ENCODE measurements around the gene FMO5. TPM values are rescaled to one million over a fixed set of nuclear protein-coding genes. Genes with fewer than 3 reads are reported as not detected.

FMO5 gene
- polyA plus RNA-seq, 1 donor (not counting 4 experiments of a cell fraction or from before 2014, with no cell fraction given), result 0.31 TPM

GRCh38 chr1:147217141-147217540 lies 8.0 kb downstream of the FMO5 start:
- Histone ChIP-seq H3K36me3 (ENCODE audit: control insufficient read depth in 2 of 2, extremely low read depth in 1 of 2, insufficient read depth in 2 of 2, low read length in 2 of 2) (no peaks in the 10 kb centered on the region), H3K79me2 (ENCODE audit: control insufficient read depth, insufficient read depth, low read length) (no peaks in the 10 kb centered on the region), H3K4me3 (ENCODE audit: control insufficient read depth in 2 of 3, extremely low read depth in 1 of 3, insufficient read depth in 2 of 3, low read depth in 1 of 3, low read length in 3 of 3) (no peak overlapping the region), H3K4me2 (ENCODE audit: control insufficient read depth, extremely low read depth, insufficient read depth, low read depth, low read length) (no peak overlapping the region), H3K9me1 (ENCODE audit: control insufficient read depth, extremely low read depth, insufficient read depth, low read length) (no peaks in the 10 kb centered on the region), H3K27me3 (ENCODE audit: control insufficient read depth, extremely low read depth, insufficient read depth, low read length) (no peaks in the 10 kb centered on the region), H3K9me3 (ENCODE audit: control insufficient read depth, low read depth, low read length) (no peaks in the 10 kb centered on the region), H4K20me1 (ENCODE audit: control insufficient read depth, extremely low read depth, insufficient read depth, low read length) (no peaks in the 10 kb centered on the region), H3K4me1 (ENCODE audit: control insufficient read depth, extremely low read depth, insufficient read depth, low read length) (no peaks in the 10 kb centered on the region), H2AFZ (ENCODE audit: control insufficient read depth, low read length) (no peak overlapping the region), H3K9ac (ENCODE audit: control insufficient read depth, extremely low read depth, insufficient read depth, low read length) (no peak overlapping the region), H3K27ac (ENCODE audit: control insufficient read depth, insufficient read depth, low read length) (no peak overlapping the region)
- FAIRE-seq, result no peak
- TF ChIP-seq EZH2 (IDR thresholded peaks at IDR 0.05; ENCODE audit: low read length) (no peak), CTCF (optimal IDR thresholded peaks at IDR 0.05 in 1 of 3, IDR thresholded peaks at IDR 0.05 in 1 of 3, conservative IDR thresholded peaks at IDR 0.05 in 1 of 3; ENCODE audit: extremely low read depth in 1 of 3, insufficient read depth in 2 of 3, low read length in 3 of 3) (no peak)
- no peak for DNase-seq (ENCODE audit: low read depth, low spot score)
- dilution Hi-C loops (cut with MboI; ENCODE audit: extremely low pct_ligation_motif_present, low sequenced_read_pairs), result no loop called here

- no peak overlapping the region for H3K4me3 ChIP-seq (ENCODE audit: control insufficient read depth in 2 of 3, extremely low read depth in 1 of 3, insufficient read depth in 2 of 3, low read depth in 1 of 3, low read length in 3 of 3)
- H2AFZ ChIP-seq (ENCODE audit: control insufficient read depth, low read length), result no peak overlapping the region
- no peak overlapping the region for H3K27ac ChIP-seq (ENCODE audit: control insufficient read depth, insufficient read depth, low read length)
- dilution Hi-C loops (cut with MboI; ENCODE audit: extremely low pct_ligation_motif_present, low sequenced_read_pairs), result no loop called here
- no peaks in the 10 kb centered on the region for H4K20me1 ChIP-seq (ENCODE audit: control insufficient read depth, extremely low read depth, insufficient read depth, low read length)
- no peaks in the 10 kb centered on the region for H3K79me2 ChIP-seq (ENCODE audit: control insufficient read depth, insufficient read depth, low read length)
- FAIRE-seq (no peak), DNase-seq (ENCODE audit: low read depth, low spot score) (no peak)
- TF ChIP-seq CTCF (optimal IDR thresholded peaks at IDR 0.05 in 1 of 3, IDR thresholded peaks at IDR 0.05 in 1 of 3, conservative IDR thresholded peaks at IDR 0.05 in 1 of 3; ENCODE audit: extremely low read depth in 1 of 3, insufficient read depth in 2 of 3, low read length in 3 of 3), result no peak
- TF ChIP-seq EZH2 (IDR thresholded peaks at IDR 0.05; ENCODE audit: low read length), result no peak
- no peaks in the 10 kb centered on the region for H3K9me1 ChIP-seq (ENCODE audit: control insufficient read depth, extremely low read depth, insufficient read depth, low read length)
- H3K4me1 ChIP-seq (ENCODE audit: control insufficient read depth, extremely low read depth, insufficient read depth, low read length), result no peaks in the 10 kb centered on the region
- no peak overlapping the region for H3K4me2 ChIP-seq (ENCODE audit: control insufficient read depth, extremely low read depth, insufficient read depth, low read depth, low read length)
- no peaks in the 10 kb centered on the region for H3K9me3 ChIP-seq (ENCODE audit: control insufficient read depth, low read depth, low read length)
- no peaks in the 10 kb centered on the region for H3K27me3 ChIP-seq (ENCODE audit: control insufficient read depth, extremely low read depth, insufficient read depth, low read length)
- no peaks in the 10 kb centered on the region for H3K36me3 ChIP-seq (ENCODE audit: control insufficient read depth in 2 of 2, extremely low read depth in 1 of 2, insufficient read depth in 2 of 2, low read length in 2 of 2)
- H3K9ac ChIP-seq (ENCODE audit: control insufficient read depth, extremely low read depth, insufficient read depth, low read length), result no peak overlapping the region
These were observed 9.0 kb downstream of the FMO5 start for GRCh38 chr1:147216124-147216523.

Data from keratinocyte (primary cell).